ENCODE results near the gene M6PR.

- no peak for TF ChIP-seq EZH2 (IDR thresholded peaks at IDR 0.05)
- TF ChIP-seq, protein P1, sequence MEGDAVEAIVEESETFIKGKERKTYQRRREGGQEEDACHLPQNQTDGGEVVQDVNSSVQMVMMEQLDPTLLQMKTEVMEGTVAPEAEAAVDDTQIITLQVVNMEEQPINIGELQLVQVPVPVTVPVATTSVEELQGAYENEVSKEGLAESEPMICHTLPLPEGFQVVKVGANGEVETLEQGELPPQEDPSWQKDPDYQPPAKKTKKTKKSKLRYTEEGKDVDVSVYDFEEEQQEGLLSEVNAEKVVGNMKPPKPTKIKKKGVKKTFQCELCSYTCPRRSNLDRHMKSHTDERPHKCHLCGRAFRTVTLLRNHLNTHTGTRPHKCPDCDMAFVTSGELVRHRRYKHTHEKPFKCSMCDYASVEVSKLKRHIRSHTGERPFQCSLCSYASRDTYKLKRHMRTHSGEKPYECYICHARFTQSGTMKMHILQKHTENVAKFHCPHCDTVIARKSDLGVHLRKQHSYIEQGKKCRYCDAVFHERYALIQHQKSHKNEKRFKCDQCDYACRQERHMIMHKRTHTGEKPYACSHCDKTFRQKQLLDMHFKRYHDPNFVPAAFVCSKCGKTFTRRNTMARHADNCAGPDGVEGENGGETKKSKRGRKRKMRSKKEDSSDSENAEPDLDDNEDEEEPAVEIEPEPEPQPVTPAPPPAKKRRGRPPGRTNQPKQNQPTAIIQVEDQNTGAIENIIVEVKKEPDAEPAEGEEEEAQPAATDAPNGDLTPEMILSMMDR (IDR thresholded peaks at IDR 0.05), result no peak
These were observed 55.1 kb downstream of the M6PR start for GRCh38 chr12:8894378-8894777.
